Right lobe of liver (tissue), 6 donors: ENCODE results near the gene RDH11. TPM values are rescaled to one million over a fixed set of nuclear protein-coding genes. Genes with fewer than 3 reads are reported as not detected.

Experiments
- ATAC-seq, 4 donors: fragments of 200-7000 bp; cut with Tn5 transposase; one replicate each; pipeline ENCODE4 v1.9.1; 2020; ENCODE audit warnings: mild to moderate bottlenecking in 4 of 4, moderate library complexity in 4 of 4
- DNase-seq, 3 donors: peaks; one replicate each; pipeline ENCODE4 v3.0.0-alpha.2; 2020
- H3K27ac ChIP-seq, 3 donors: fragments of 200-600 bp; one replicate each; pipeline ENCODE4 v1.8.0; 2022
- H3K27me3 ChIP-seq, 2 donors: fragments of 200-600 bp; one replicate each; pipeline ENCODE4 v1.8.0; 2022
- H3K36me3 ChIP-seq, 4 donors: fragments of 200-600 bp; sonication (generic) in 1 of 4; one replicate each; pipeline versions ENCODE4 v1.5.1 to v1.8.0; 2017 to 2022; ENCODE audit warnings: control low read depth in 1 of 4
- H3K4me1 ChIP-seq, 4 donors: fragments of 200-600 bp; sonication (generic) in 1 of 4; one replicate each; pipeline versions ENCODE4 v1.5.1 to v1.8.0; 2017 to 2022; ENCODE audit warnings: control low read depth in 1 of 4
- H3K4me3 ChIP-seq, 3 donors: fragments of 200-600 bp; one replicate each; pipeline ENCODE4 v1.8.0; 2022
- H3K9me3 ChIP-seq, 4 donors: fragments of 200-600 bp; sonication (generic) in 1 of 4; one replicate each; pipeline versions ENCODE4 v1.5.1 to v1.8.0; 2017 to 2022; ENCODE audit warnings: control low read depth in 1 of 4
- POLR2A ChIP-seq: fragments of 450-650 bp; IDR thresholded peaks from one replicate; pipeline ENCODE4 v1.6.1; 2017; ENCODE audit warnings: antibody characterized with exemption, mild to moderate bottlenecking
- WGBS: methylation state at CpG from one replicate; pipeline ENCODE4 v1.1.6; 2018; ENCODE audit warnings: low coverage, low lambda C conversion rate; ENCODE audit not compliant: insufficient coverage; ENCODE audit errors: missing lambda C conversion rate; 5-methylcytosine and 5-hydroxymethylcytosine counted together
- intact Hi-C, 2 donors: fragments of 100-400 bp; cut with DNase I; formaldehyde crosslinking; loops; one replicate each; pipeline versions ENCODE4 v1.11.2 to v1.14.1; 2022
- long read RNA-seq: library from polyadenylated mRNA; unstranded; transcript quantifications from one replicate; pipeline ENCODE4 v2.0.0, GENCODE V29; 2019
- total RNA-seq, 6 experiments: library from RNA; depleted of rRNA in 2 of 6; stranded (reverse); fragments of >200 nt in 2 of 6; fragmentation: NEBNext Ultra II Directional in 3 of 6; extraction: Animal tissue kit (Norgen Biotek cat#: 25700) in 3 of 6; gene quantifications; one replicate each; pipeline versions ENCODE4 v1.1.0 to v1.2.4, GENCODE V29; 2016 to 2023
- TF ChIP-seq, protein P1 (sequence below), 4 donors: fragments of 200-600 bp in 3 of 4; fragments of 450-650 bp in 1 of 4; IDR thresholded peaks; one replicate each; pipeline versions ENCODE4 v1.5.1 to v1.8.0; 2016 to 2022; ENCODE audit warnings: antibody characterized with exemption in 4 of 4, mild to moderate bottlenecking in 2 of 4
- donor health status: DM: no; HTN: yes; CAD: no.
- donor health status: DM: no; HTN: no; CAD: no.
- donor health status: DM: no; HTN: no; CAD: no.
- donor health status: DM: no; HTN: yes; CAD: no.
- donor health status: DM: no; HTN: yes; CAD: no.

Gene RDH11, protein sequence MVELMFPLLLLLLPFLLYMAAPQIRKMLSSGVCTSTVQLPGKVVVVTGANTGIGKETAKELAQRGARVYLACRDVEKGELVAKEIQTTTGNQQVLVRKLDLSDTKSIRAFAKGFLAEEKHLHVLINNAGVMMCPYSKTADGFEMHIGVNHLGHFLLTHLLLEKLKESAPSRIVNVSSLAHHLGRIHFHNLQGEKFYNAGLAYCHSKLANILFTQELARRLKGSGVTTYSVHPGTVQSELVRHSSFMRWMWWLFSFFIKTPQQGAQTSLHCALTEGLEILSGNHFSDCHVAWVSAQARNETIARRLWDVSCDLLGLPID
- 100 to 1,000 TPM in 2 of 6 experiments, 10 to 100 TPM in 4; 35.5 to 106 (median 83.4) TPM for total RNA-seq
- long read RNA-seq, transcript RDH11-201 (7 exons, 2,588 nt) = major isoform, 34 of 41 reads
- long read RNA-seq, partial matches to known transcripts = 0 of 41 reads
- long read RNA-seq, other reads (novel, unspliced or antisense) = 5 of 41 reads

DNA sequence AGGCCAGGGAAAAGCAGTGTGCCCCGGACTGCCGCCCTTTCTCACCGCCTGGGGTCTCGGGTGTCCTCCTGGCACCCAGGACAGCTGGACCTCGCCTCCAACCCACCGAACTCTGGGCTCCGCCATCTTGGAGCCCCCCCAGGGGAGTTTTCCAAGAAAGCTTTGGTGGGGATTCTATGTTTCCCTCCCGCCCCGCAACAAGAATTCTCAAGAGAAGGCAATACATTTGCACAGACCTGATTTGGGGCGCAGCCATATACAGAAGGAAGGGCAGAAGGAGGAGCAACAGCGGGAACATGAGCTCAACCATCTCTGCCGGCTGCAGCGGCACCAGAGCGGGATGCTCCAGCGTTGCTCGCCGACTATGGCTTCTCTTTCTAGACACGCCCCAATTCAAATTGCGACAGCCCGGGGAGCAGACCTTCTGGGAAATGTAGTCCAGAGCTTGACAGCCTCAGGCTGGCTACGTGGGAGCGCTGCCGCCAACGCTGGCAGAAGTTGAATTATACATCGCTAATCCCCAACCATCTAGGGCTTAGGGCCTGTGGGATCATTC, at the start of gene RDH11:
Gene RDH11 (minus strand): TSS at position 371 of the 556 bp plus-strand sequence. CDS start 61 bp downstream, at position 310.
- ATAC-seq = peak; percentile 89 to 93 (median 92)
- intact Hi-C loops = no loop called here
- TF ChIP-seq, protein P1, sequence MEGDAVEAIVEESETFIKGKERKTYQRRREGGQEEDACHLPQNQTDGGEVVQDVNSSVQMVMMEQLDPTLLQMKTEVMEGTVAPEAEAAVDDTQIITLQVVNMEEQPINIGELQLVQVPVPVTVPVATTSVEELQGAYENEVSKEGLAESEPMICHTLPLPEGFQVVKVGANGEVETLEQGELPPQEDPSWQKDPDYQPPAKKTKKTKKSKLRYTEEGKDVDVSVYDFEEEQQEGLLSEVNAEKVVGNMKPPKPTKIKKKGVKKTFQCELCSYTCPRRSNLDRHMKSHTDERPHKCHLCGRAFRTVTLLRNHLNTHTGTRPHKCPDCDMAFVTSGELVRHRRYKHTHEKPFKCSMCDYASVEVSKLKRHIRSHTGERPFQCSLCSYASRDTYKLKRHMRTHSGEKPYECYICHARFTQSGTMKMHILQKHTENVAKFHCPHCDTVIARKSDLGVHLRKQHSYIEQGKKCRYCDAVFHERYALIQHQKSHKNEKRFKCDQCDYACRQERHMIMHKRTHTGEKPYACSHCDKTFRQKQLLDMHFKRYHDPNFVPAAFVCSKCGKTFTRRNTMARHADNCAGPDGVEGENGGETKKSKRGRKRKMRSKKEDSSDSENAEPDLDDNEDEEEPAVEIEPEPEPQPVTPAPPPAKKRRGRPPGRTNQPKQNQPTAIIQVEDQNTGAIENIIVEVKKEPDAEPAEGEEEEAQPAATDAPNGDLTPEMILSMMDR (IDR thresholded peaks at IDR 0.05) = no peak
- TF ChIP-seq POLR2A = peak; percentile 79
- peak; percentile 89 to 91 (median 89) for DNase-seq
- Histone ChIP-seq H3K27me3 (no peaks in the 10 kb centered on the region), H3K4me3 (peak within 1 kb of the TSS; percentile 68 to 80 (median 79)), H3K36me3 (peaks cover 0 to 17% (median 11%) of the 10 kb centered on the region in 4 donors), H3K27ac (peak within 1 kb of the TSS; percentile 68 to 91 (median 81)), H3K4me1 (peaks cover 0 to 6% (median 0%) of the 10 kb centered on the region in 4 donors), H3K9me3 (no peaks in the 10 kb centered on the region)
- WGBS = under 1% methylated on average over 20 of the region's 25 CpGs

DNA sequence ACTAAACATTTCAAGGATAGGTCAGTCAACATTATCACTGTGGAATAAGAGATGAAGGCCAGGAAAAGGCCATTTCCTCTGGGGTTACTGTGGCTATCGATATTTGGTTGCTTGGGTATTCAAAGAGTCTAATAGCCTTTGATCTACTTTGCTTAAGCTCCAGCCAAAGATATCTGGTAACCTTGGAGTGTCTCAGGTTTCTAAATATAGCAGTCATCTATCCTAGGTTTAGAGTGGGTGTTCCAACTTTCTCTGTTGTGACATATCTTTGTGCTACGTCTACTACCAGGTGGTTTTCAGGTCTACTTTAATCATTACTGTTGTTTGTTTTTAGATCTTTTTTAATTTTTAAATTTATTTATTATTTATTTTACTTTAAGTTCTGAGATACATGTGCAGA, 48.5 kb upstream of the RDH11 start:
- 67% methylated on average over 2 of the region's 2 CpGs for WGBS
- DNase-seq = no peak

DNA sequence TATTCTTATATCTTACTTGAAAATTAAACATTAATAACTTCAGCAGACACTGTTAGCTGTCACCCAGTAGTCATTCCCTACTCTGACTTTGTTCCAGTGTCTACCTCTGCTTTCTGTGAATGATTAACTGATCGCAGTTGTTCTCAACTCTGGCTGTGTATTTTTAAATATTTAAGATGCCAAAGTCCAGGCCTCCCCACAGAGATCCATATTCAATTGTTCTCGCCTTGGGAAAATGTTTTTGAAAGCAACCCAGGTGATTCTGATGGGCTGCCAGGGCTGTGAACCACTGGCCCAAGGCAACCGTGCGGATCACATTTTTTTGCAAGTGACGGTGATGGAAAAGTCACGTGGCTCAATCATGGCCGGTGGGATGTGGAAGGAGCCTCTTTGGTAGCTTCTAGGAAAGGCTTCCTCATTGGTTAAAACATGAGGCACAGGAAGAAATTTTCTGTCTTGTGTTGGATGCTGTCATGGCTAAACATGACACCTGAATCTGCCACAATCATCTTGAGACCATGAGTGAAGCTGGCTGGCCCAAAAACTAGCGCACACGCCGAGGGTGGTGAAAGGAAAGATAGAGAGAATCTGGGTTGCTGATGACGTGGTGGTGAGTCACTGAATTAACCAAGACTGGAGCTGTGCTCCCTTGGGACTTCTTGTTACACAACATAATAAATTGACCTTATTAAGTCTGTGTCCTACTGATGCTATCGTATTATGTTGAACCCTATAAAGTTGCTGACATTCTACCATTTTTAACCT, 43.4 kb upstream of the RDH11 start:
- DNase-seq = peak; percentile 47 to 81 (median 62)

More for the DNA sequence above, 48.5 kb upstream of the RDH11 start:
- TF ChIP-seq, protein P1 (IDR thresholded peaks at IDR 0.05) = no peak
- no peak for TF ChIP-seq POLR2A
- Histone ChIP-seq H3K9me3 (no peaks in the 10 kb centered on the region), H3K4me1 (no peaks in the 10 kb centered on the region), H3K36me3 (peaks cover 0 to 11% (median 3%) of the 10 kb centered on the region in 4 donors), H3K4me3 (no peak overlapping the region), H3K27me3 (no peaks in the 10 kb centered on the region), H3K27ac (no peak overlapping the region)
- intact Hi-C loops = no loop called here
- no peak for ATAC-seq

DNA sequence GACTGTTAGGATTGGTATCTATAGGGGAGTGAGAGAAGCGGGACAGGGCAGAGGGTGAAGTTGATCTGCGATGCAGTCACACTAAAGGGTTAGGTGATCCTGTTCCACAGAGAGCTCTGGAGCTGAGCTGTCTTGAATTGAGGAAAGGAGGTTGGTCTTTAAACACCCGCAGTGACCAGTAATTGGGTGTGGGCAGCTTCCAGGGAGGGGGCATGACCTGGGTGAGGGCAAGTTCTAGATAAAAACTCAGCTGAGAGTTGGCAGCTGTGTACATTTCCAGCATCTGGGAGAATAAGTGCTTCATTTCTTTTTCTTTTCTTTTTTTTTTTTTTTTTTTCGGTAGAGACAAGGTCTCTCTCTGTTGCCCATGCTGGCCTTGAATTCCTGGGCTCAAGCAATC, 41.2 kb upstream of the RDH11 start:
- no peaks in the 10 kb centered on the region for H3K36me3 ChIP-seq
- no peaks in the 10 kb centered on the region for H3K27me3 ChIP-seq
- ATAC-seq = no peak
- no peak overlapping the region for H3K27ac ChIP-seq
- no peak overlapping the region for H3K4me3 ChIP-seq
- H3K9me3 ChIP-seq = no peaks in the 10 kb centered on the region
- intact Hi-C loops = no loop called here
- 78% methylated on average over 4 of the region's 4 CpGs for WGBS
- TF ChIP-seq, protein P1 (IDR thresholded peaks at IDR 0.05) = no peak
- no peak for TF ChIP-seq POLR2A
- DNase-seq = no peak
- H3K4me1 ChIP-seq = peaks cover 0 to 3% (median 0%) of the 10 kb centered on the region in 4 donors

More for the DNA sequence above, 43.4 kb upstream of the RDH11 start:
- Histone ChIP-seq H3K27me3 (no peaks in the 10 kb centered on the region), H3K36me3 (no peaks in the 10 kb centered on the region), H3K9me3 (no peaks in the 10 kb centered on the region), H3K27ac (peak overlapping the region; percentile 59 to 64 (median 63)), H3K4me1 (peaks cover 0 to 3% (median 0%) of the 10 kb centered on the region in 4 donors), H3K4me3 (no peak overlapping the region)
- ATAC-seq = peak; percentile 92 to 93 (median 92)
- no peak for TF ChIP-seq POLR2A
- TF ChIP-seq, protein P1 (IDR thresholded peaks at IDR 0.05) = no peak
- intact Hi-C loops = no loop called here
- 35% methylated on average over 12 of the region's 12 CpGs for WGBS
